CD4-positive, alpha-beta memory T cell (primary cell): ENCODE data around the gene TRPC3. TPM values are rescaled to one million over a fixed set of nuclear protein-coding genes. Genes with fewer than 3 reads are reported as not detected.
A peak's percentile ranks its signal among the peaks of the same experiment; 100 is the strongest.

Experiments used
- CTCF ChIA-PET: fragments of 350-600 bp; sonication (Branson Sonifier 250); formaldehyde crosslinking; loops from one replicate; lab custom pipeline; 2021; ENCODE audit warnings: inconsistent platforms; ENCODE audit not compliant: partially characterized antibody; lab: Charles Lee
- POLR2A ChIA-PET: fragments of 350-600 bp; sonication (Branson Sonifier 250); formaldehyde crosslinking; loops from one replicate; lab custom pipeline; 2021; ENCODE audit not compliant: partially characterized antibody; lab: Charles Lee
- DNase-seq, 5 donors: peaks; one replicate each; pipeline versions ENCODE4 v3.0.0 to v3.0.0-alpha.2; 2020 to 2022; ENCODE audit warnings: mixed read lengths in 1 of 5
- H3K27ac ChIP-seq: one replicate; pipeline ENCODE4 v1.7.0; 2013; ENCODE audit warnings: low read depth, low read length
- H3K27me3 ChIP-seq: 2 replicates; pipeline ENCODE4 v1.7.0; 2013; ENCODE audit warnings: mild to moderate bottlenecking, low read length, moderate library complexity; ENCODE audit not compliant: insufficient read depth
- H3K36me3 ChIP-seq: 2 replicates; pipeline ENCODE4 v1.7.0; 2013; ENCODE audit warnings: mild to moderate bottlenecking, low read length, moderate library complexity; ENCODE audit not compliant: insufficient read depth
- H3K4me1 ChIP-seq: 2 replicates; pipeline ENCODE4 v1.7.0; 2013; ENCODE audit warnings: mild to moderate bottlenecking, low read length, moderate library complexity; ENCODE audit not compliant: insufficient read depth
- H3K4me3 ChIP-seq, 2 donors: one replicate each; pipeline ENCODE4 v1.7.0; 2013; ENCODE audit warnings: low read length in 2 of 2, mild to moderate bottlenecking in 1 of 2
- H3K9me3 ChIP-seq, 2 donors: one replicate each; pipeline ENCODE4 v1.7.0; 2013; ENCODE audit warnings: low read length in 2 of 2, control low read depth in 1 of 2; ENCODE audit not compliant: control insufficient read depth in 1 of 2
- H3K27ac Mint-ChIP-seq, 7 donors: one replicate each; pipeline ENCODE4 v1.8.0; 2020 to 2021; ENCODE audit warnings: mixed read lengths in 7 of 7, mild to moderate bottlenecking in 6 of 7, inconsistent platforms in 3 of 7, moderate library complexity in 3 of 7
- H3K27me3 Mint-ChIP-seq, 2 donors: one replicate each; pipeline ENCODE4 v1.8.0; 2020 to 2021; ENCODE audit warnings: mixed read lengths in 2 of 2
- H3K36me3 Mint-ChIP-seq, 2 donors: one replicate each; pipeline ENCODE4 v1.8.0; 2020 to 2021; ENCODE audit warnings: mixed read lengths in 2 of 2, inconsistent platforms in 1 of 2, mild to moderate bottlenecking in 1 of 2
- H3K4me1 Mint-ChIP-seq, 4 donors: one replicate each; pipeline ENCODE4 v1.8.0; 2020 to 2021; ENCODE audit warnings: mixed read lengths in 4 of 4, mild to moderate bottlenecking in 1 of 4
- H3K4me3 Mint-ChIP-seq, 8 donors: one replicate each; pipeline ENCODE4 v1.8.0; 2020 to 2021; ENCODE audit warnings: mixed read lengths in 8 of 8, mild to moderate bottlenecking in 7 of 8, moderate library complexity in 6 of 8, inconsistent platforms in 3 of 8
- H3K9me3 Mint-ChIP-seq, 8 donors: one replicate each; pipeline ENCODE4 v1.8.0; 2020 to 2021; ENCODE audit warnings: mixed read lengths in 8 of 8, mild to moderate bottlenecking in 5 of 8, inconsistent platforms in 3 of 8, moderate library complexity in 1 of 8
- intact Hi-C: fragments of 100-400 bp; cut with micrococcal nuclease; formaldehyde crosslinking; loops from one replicate; pipeline ENCODE4 v1.15.1; 2023
- polyA plus RNA-seq, 2 donors: library from polyadenylated mRNA; unstranded; fragments of 300-500 nt; fragmentation: Illumina TruSeq; gene quantifications; one replicate each; pipeline ENCODE4 v1.2.3, GENCODE V29; 2021
- total RNA-seq, 2 experiments: library from RNA; stranded (reverse); gene quantifications; one replicate each; pipeline ENCODE4 v1.2.3, GENCODE V29; 2021

TRPC3 gene
- total and polyA plus RNA-seq, 4 experiments from 2014 or later: not detected

- no peak for DNase-seq
- ChIA-PET POLR2A (no interaction called here), CTCF (no interaction called here)
- Mint-ChIP-seq H3K9me3 (no peaks in the 10 kb centered on the region), H3K27me3 (peaks cover 14 to 15% of the 10 kb centered on the region in 2 donors), H3K4me1 (no peaks in the 10 kb centered on the region), H3K27ac (no peak overlapping the region), H3K36me3 (no peaks in the 10 kb centered on the region), H3K4me3 (no peak overlapping the region)
- Histone ChIP-seq H3K9me3 (no peaks in the 10 kb centered on the region), H3K27ac (no peak overlapping the region), H3K4me1 (no peaks in the 10 kb centered on the region), H3K4me3 (no peak overlapping the region), H3K36me3 (no peaks in the 10 kb centered on the region), H3K27me3 (no peaks in the 10 kb centered on the region)
- intact Hi-C loops: no loop called here
Measured at GRCh38 chr4:121988950-121989349, 37.1 kb upstream of the TRPC3 start.

GRCh38 chr4:121980643-121981042, 28.8 kb upstream of the TRPC3 start:
- intact Hi-C loops: no loop called here
- CTCF ChIA-PET: interaction anchor here (0.8 to 1.2 kb wide), 3 partner anchors 22 to 38 kb away, joined by 3 to 6 read pairs (median 3); no protein-coding TSS in a partner anchor
- Mint-ChIP-seq H3K4me3 (no peak overlapping the region), H3K9me3 (no peaks in the 10 kb centered on the region), H3K36me3 (no peaks in the 10 kb centered on the region), H3K27me3 (peaks cover 3 to 5% of the 10 kb centered on the region in 2 donors), H3K4me1 (peaks cover 7 to 8% (median 8%) of the 10 kb centered on the region in 4 donors), H3K27ac (no peak overlapping the region)
- no peak overlapping the region for H3K4me3 ChIP-seq
- no peaks in the 10 kb centered on the region for H3K27me3 ChIP-seq
- H3K27ac ChIP-seq: no peak overlapping the region
- peaks cover 7% of the 10 kb centered on the region for H3K4me1 ChIP-seq
- DNase-seq: peak in 1 of 5 donors; percentile 24
- no peaks in the 10 kb centered on the region for H3K36me3 ChIP-seq
- POLR2A ChIA-PET: no interaction called here
- H3K9me3 ChIP-seq: no peaks in the 10 kb centered on the region

GRCh38 chr4:121978172-121978516, 26.3 kb upstream of the TRPC3 start:
- no peak overlapping the region for H3K4me3 ChIP-seq
- H3K4me1 ChIP-seq: peaks cover 7% of the 10 kb centered on the region
- intact Hi-C loops: no loop called here
- H3K27ac ChIP-seq: no peak overlapping the region
- H3K9me3 Mint-ChIP-seq: no peaks in the 10 kb centered on the region
- H3K27me3 Mint-ChIP-seq: peaks cover 1 to 4% of the 10 kb centered on the region in 2 donors
- ChIA-PET CTCF (interaction anchor here (1.3 to 1.6 kb wide), 2 partner anchors 25 to 28 kb away, joined by 3 read pairs; no protein-coding TSS in a partner anchor), POLR2A (no interaction called here)
- DNase-seq: peak in 1 of 5 donors; percentile 7
- peak overlapping the region in 5 of 7 donors; percentile 17 to 83 (median 35) for H3K27ac Mint-ChIP-seq
- no peaks in the 10 kb centered on the region for H3K9me3 ChIP-seq
- no peaks in the 10 kb centered on the region for H3K36me3 Mint-ChIP-seq
- H3K4me3 Mint-ChIP-seq: peak overlapping the region in 4 of 8 donors; percentile 0 to 71 (median 28)
- no peaks in the 10 kb centered on the region for H3K36me3 ChIP-seq
- peaks cover 7 to 8% (median 8%) of the 10 kb centered on the region in 4 donors for H3K4me1 Mint-ChIP-seq
- no peaks in the 10 kb centered on the region for H3K27me3 ChIP-seq

GRCh38 chr4:121977251-121978171, 25.7 kb upstream of the TRPC3 start:
- no peaks in the 10 kb centered on the region for H3K36me3 Mint-ChIP-seq
- H3K4me1 Mint-ChIP-seq: peaks cover 7 to 8% (median 8%) of the 10 kb centered on the region in 4 donors
- H3K4me3 ChIP-seq: no peak overlapping the region
- peaks cover 7% of the 10 kb centered on the region for H3K4me1 ChIP-seq
- peaks cover 1 to 4% of the 10 kb centered on the region in 2 donors for H3K27me3 Mint-ChIP-seq
- H3K9me3 Mint-ChIP-seq: no peaks in the 10 kb centered on the region
- H3K27ac Mint-ChIP-seq: peak overlapping the region in 4 of 7 donors; percentile 17 to 83 (median 54)
- peak in 2 of 5 donors; percentile 23 to 24 for DNase-seq
- H3K27ac ChIP-seq: no peak overlapping the region
- intact Hi-C loops: no loop called here
- H3K9me3 ChIP-seq: no peaks in the 10 kb centered on the region
- ChIA-PET CTCF (interaction anchor here (1.3 to 1.6 kb wide), 3 partner anchors 26 to 77 kb away, joined by 3 read pairs; no protein-coding TSS in a partner anchor), POLR2A (no interaction called here)
- H3K36me3 ChIP-seq: no peaks in the 10 kb centered on the region
- no peaks in the 10 kb centered on the region for H3K27me3 ChIP-seq
- H3K4me3 Mint-ChIP-seq: peak overlapping the region in 4 of 8 donors; percentile 0 to 71 (median 28)

GRCh38 chr4:121975784-121976183, 23.9 kb upstream of the TRPC3 start:
- Mint-ChIP-seq H3K36me3 (no peaks in the 10 kb centered on the region), H3K4me1 (peaks cover 7 to 8% (median 8%) of the 10 kb centered on the region in 4 donors), H3K9me3 (no peaks in the 10 kb centered on the region), H3K27me3 (peaks cover 1 to 9% of the 10 kb centered on the region in 2 donors), H3K27ac (no peak overlapping the region), H3K4me3 (no peak overlapping the region)
- Histone ChIP-seq H3K4me1 (peaks cover 7% of the 10 kb centered on the region), H3K9me3 (no peaks in the 10 kb centered on the region), H3K27me3 (no peaks in the 10 kb centered on the region), H3K27ac (no peak overlapping the region), H3K4me3 (no peak overlapping the region), H3K36me3 (no peaks in the 10 kb centered on the region)
- intact Hi-C loops: no loop called here
- ChIA-PET POLR2A (no interaction called here), CTCF (interaction anchor here (1.1 kb wide), 1 partner anchor 26 kb away, joined by 3 read pairs; no protein-coding TSS in a partner anchor)
- no peak for DNase-seq

GRCh38 chr4:121973816-121974215, 22.0 kb upstream of the TRPC3 start:
- Mint-ChIP-seq H3K4me3 (no peak overlapping the region), H3K27me3 (peaks cover 4 to 15% of the 10 kb centered on the region in 2 donors), H3K4me1 (peaks cover 7 to 8% (median 8%) of the 10 kb centered on the region in 4 donors), H3K9me3 (no peaks in the 10 kb centered on the region), H3K36me3 (no peaks in the 10 kb centered on the region), H3K27ac (no peak overlapping the region)
- CTCF ChIA-PET: interaction anchor here (1.9 kb wide), 1 partner anchor 24 kb away, joined by 6 read pairs; no protein-coding TSS in a partner anchor
- intact Hi-C loops: no loop called here
- no peaks in the 10 kb centered on the region for H3K27me3 ChIP-seq
- H3K9me3 ChIP-seq: no peaks in the 10 kb centered on the region
- no peak overlapping the region for H3K27ac ChIP-seq
- DNase-seq: no peak
- peaks cover 7% of the 10 kb centered on the region for H3K4me1 ChIP-seq
- POLR2A ChIA-PET: no interaction called here
- H3K4me3 ChIP-seq: no peak overlapping the region
- no peaks in the 10 kb centered on the region for H3K36me3 ChIP-seq

GRCh38 chr4:121968859-121969258, 17.0 kb upstream of the TRPC3 start:
- ChIA-PET POLR2A (no interaction called here), CTCF (interaction anchor here (1.1 kb wide), 1 partner anchor 18 kb away, joined by 3 read pairs; no protein-coding TSS in a partner anchor)
- no peak overlapping the region for H3K27ac Mint-ChIP-seq
- intact Hi-C loops: no loop called here
- Histone ChIP-seq H3K4me1 (no peaks in the 10 kb centered on the region), H3K27ac (no peak overlapping the region), H3K9me3 (no peaks in the 10 kb centered on the region), H3K27me3 (peaks cover 5% of the 10 kb centered on the region), H3K4me3 (no peak overlapping the region), H3K36me3 (no peaks in the 10 kb centered on the region)
- H3K36me3 Mint-ChIP-seq: no peaks in the 10 kb centered on the region
- H3K9me3 Mint-ChIP-seq: no peaks in the 10 kb centered on the region
- H3K4me3 Mint-ChIP-seq: no peak overlapping the region
- peaks cover 9 to 24% of the 10 kb centered on the region in 2 donors for H3K27me3 Mint-ChIP-seq
- no peaks in the 10 kb centered on the region for H3K4me1 Mint-ChIP-seq
- DNase-seq: no peak
